GM12873 (cell line): ENCODE results near the gene LRMDA.

Experiments
- CTCF ChIP-seq: IDR thresholded peaks from 2 replicates; pipeline ENCODE4 v1.5.1; 2012; ENCODE audit warnings: low read depth, mild to moderate bottlenecking, moderate library complexity, low read length, control low read depth; ENCODE audit not compliant: insufficient read depth; ENCODE audit errors: missing control alignments

LRMDA gene

GRCh38 chr10:76231286-76231934 lies 800.0 kb downstream of the LRMDA start:
- no peak for TF ChIP-seq CTCF

GRCh38 chr10:76234499-76235226 lies 803.2 kb downstream of the LRMDA start:
- TF ChIP-seq CTCF, result no peak

GRCh38 chr10:76236356-76236755 lies 804.9 kb downstream of the LRMDA start:
- no peak for TF ChIP-seq CTCF

DNA sequence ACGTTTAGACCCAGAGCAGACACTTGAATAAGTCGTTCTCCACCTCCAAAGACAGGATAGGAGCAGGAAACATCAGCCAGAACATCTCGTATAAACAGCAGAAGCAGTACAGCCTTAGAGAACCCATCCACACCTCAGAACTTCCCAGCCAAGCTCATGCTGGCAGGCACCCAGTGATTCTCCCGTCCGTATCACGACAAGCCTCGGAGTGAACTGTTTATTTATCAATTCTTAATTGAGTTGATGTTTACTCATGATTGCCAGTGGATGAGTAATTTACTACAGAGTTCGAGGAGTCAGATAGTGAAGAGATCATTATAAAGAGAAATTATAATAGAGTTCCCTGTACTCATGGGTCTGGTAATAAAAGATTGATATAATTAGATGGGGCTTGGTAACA lies 811.5 kb downstream of the LRMDA start:
- TF ChIP-seq CTCF, result no peak

GRCh38 chr10:76244061-76244686 lies 812.8 kb downstream of the LRMDA start:
- TF ChIP-seq CTCF, result no peak

DNA sequence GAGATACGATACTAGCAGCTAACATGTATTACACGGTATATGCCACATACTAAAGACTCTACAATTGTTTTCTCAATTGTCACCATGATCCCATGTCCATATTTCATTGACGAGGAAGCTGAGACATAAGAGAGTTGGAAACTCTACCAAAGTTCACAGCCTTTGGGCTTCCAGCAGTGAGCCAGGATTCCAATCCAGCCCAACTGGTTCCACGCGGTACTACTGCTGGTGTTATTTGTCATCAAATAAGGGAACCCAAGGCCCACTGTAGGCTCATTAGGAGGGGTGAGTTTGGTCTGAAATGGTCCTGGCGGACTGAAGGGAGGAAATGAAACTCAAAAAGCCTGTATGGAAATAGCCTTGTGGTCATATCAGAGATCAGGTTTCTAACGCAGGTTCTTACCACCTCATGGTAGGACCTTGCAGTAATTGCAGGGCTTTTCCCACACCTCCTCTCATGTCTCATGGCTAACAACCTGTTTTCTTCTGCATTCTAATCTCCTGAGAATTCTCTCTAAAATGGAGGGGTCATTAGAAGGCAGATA lies 814.6 kb downstream of the LRMDA start:
- no peak for TF ChIP-seq CTCF

DNA sequence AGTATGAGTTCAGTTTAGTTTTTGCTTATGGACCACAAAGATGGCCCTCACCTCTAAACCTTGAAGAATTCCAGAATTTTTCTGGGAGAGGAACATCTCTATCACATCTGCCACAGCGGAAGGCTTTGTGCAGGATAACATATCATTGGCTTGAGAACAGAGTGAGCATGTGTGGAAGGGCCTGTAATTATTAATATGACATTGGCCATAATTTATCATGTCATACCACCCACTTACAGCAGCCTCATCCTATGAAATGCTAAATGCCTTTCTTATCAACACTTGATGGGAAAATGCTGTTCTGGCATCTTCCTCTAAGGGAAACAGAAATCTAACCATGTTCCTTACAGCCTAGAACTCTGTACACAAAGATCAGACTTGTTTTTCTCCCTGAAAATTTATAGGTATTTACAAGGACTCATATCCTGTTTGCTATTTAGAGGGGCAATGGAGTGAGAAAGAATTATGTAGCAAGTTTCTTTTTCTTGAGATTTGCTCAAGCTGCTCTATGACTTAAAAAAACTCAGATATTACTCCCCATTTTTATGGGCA lies 817.3 kb downstream of the LRMDA start:
- TF ChIP-seq CTCF, result no peak
